ENCODE data around the gene DNMBP.

DNMBP gene

DNA sequence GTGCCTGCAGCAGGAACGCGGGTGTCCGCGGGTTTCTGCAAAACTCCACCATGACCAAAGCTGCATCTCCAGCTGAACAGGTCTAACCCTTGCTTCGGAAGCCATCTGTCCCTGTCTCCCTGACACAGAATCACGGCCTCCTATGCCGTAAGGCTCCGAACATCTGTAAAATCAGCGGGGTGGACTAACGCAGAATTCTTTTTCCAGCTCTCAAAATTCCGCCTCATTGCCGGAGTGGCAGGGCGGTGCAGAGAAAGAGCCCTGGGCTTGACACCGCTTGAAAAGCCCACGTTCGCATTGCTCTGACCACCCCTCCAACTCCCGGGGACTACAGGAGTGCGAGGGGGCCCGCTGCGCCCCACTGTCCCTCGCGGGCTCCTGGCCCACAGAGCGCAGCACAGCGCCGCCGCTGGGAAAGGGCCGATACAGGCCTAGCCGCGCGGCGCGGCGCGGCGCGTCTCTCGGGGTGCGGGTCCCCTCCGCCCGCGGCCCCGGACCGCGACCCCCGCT lies 409 bp downstream of the DNMBP start:
- peak overlapping the region; percentile 72 to 75 for H3K4me3 ChIP-seq (ENCODE audit: low read length in 2 of 2)
- H2AFZ ChIP-seq (ENCODE audit: low read length): peak overlapping the region; percentile 94
- no peaks in the 10 kb centered on the region for H3K9me3 ChIP-seq (replicated peaks in 1 of 2; ENCODE audit: control insufficient read depth in 2 of 2, insufficient read depth in 1 of 2, low read depth in 1 of 2, low read length in 2 of 2)
- H2BK120ac ChIP-seq (ENCODE audit: low read depth, low read length): no peak overlapping the region
- H2BK5ac ChIP-seq (ENCODE audit: low read length): peak overlapping the region; percentile 6
- peaks cover 0 to 8% (median 0%) of the 10 kb centered on the region in 3 experiments for H3K27me3 ChIP-seq (ENCODE audit: control insufficient read depth in 3 of 3, insufficient read depth in 3 of 3, low read depth in 1 of 3, low read length in 3 of 3)
- H3K4me1 ChIP-seq (ENCODE audit: control insufficient read depth in 2 of 2, insufficient read depth in 1 of 2, low read depth in 1 of 2, low read length in 2 of 2): peaks cover 11 to 16% of the 10 kb centered on the region in 2 donors
- H3K4me2 ChIP-seq (ENCODE audit: insufficient read depth, low read length, poor library complexity, severe bottlenecking): peak overlapping the region; percentile 86
- H4K8ac ChIP-seq (ENCODE audit: low read depth, low read length): no peak overlapping the region
- no peaks in the 10 kb centered on the region for H3K79me1 ChIP-seq (ENCODE audit: low read depth, low read length)
- H3K36me3 ChIP-seq (replicated peaks in 1 of 2; ENCODE audit: control insufficient read depth in 2 of 2, insufficient read depth in 2 of 2, low read length in 2 of 2): no peaks in the 10 kb centered on the region
- no peak overlapping the region for H3K23ac ChIP-seq (ENCODE audit: low read depth, low read length, poor library complexity)
- no peak for DNase-seq (ENCODE audit: low spot score)
- no peak overlapping the region for H2BK12ac ChIP-seq (ENCODE audit: low read length)
- WGBS, 2 donors (ENCODE audit: extremely low coverage in 2 of 2, insufficient read length in 2 of 2, insufficient replicate concordance in 1 of 2): no CpG with 5 or more reads among the region's 45 CpGs
- no peak overlapping the region for H3K14ac ChIP-seq (ENCODE audit: low read length)
- no peak overlapping the region for H3K27ac ChIP-seq (replicated peaks; ENCODE audit: low read length)
- H3K4ac ChIP-seq (ENCODE audit: low read length): no peak overlapping the region
- no peak overlapping the region for H2BK15ac ChIP-seq (ENCODE audit: low read length)
- H2AK5ac ChIP-seq (ENCODE audit: low read depth, low read length): no peak overlapping the region
- H3K9ac ChIP-seq (ENCODE audit: low read depth, low read length, poor library complexity): peak overlapping the region; percentile 83
- H4K91ac ChIP-seq (ENCODE audit: low read depth, low read length, poor library complexity): no peak overlapping the region
- peak overlapping the region; percentile 87 for H3K18ac ChIP-seq (ENCODE audit: low read length)

- Histone ChIP-seq H3K27me3 (ENCODE audit: control insufficient read depth in 3 of 3, insufficient read depth in 3 of 3, low read depth in 1 of 3, low read length in 3 of 3) (peaks cover 0 to 4% (median 0%) of the 10 kb centered on the region in 3 experiments), H3K4ac (ENCODE audit: low read length) (no peak overlapping the region), H2AK5ac (ENCODE audit: low read depth, low read length) (no peak overlapping the region), H3K27ac (replicated peaks; ENCODE audit: low read length) (no peak overlapping the region), H3K79me1 (ENCODE audit: low read depth, low read length) (no peaks in the 10 kb centered on the region), H3K4me3 (ENCODE audit: low read length in 2 of 2) (peak overlapping the region; percentile 72 to 75), H3K36me3 (replicated peaks in 1 of 2; ENCODE audit: control insufficient read depth in 2 of 2, insufficient read depth in 2 of 2, low read length in 2 of 2) (no peaks in the 10 kb centered on the region), H3K9ac (ENCODE audit: low read depth, low read length, poor library complexity) (no peak overlapping the region), H3K23ac (ENCODE audit: low read depth, low read length, poor library complexity) (no peak overlapping the region), H2BK15ac (ENCODE audit: low read length) (no peak overlapping the region), H3K4me1 (ENCODE audit: control insufficient read depth in 2 of 2, insufficient read depth in 1 of 2, low read depth in 1 of 2, low read length in 2 of 2) (peaks cover 11 to 16% of the 10 kb centered on the region in 2 donors), H2BK120ac (ENCODE audit: low read depth, low read length) (no peak overlapping the region), H3K9me3 (replicated peaks in 1 of 2; ENCODE audit: control insufficient read depth in 2 of 2, insufficient read depth in 1 of 2, low read depth in 1 of 2, low read length in 2 of 2) (no peaks in the 10 kb centered on the region), H4K91ac (ENCODE audit: low read depth, low read length, poor library complexity) (no peak overlapping the region), H4K8ac (ENCODE audit: low read depth, low read length) (no peak overlapping the region), H3K18ac (ENCODE audit: low read length) (no peak overlapping the region), H3K14ac (ENCODE audit: low read length) (no peak overlapping the region), H2BK12ac (ENCODE audit: low read length) (no peak overlapping the region), H2BK5ac (ENCODE audit: low read length) (no peak overlapping the region), H2AFZ (ENCODE audit: low read length) (peak overlapping the region; percentile 94), H3K4me2 (ENCODE audit: insufficient read depth, low read length, poor library complexity, severe bottlenecking) (peak overlapping the region; percentile 86)
- WGBS, 2 donors (ENCODE audit: extremely low coverage in 2 of 2, insufficient read length in 2 of 2, insufficient replicate concordance in 1 of 2): no CpG with 5 or more reads among the region's 9 CpGs
- DNase-seq (ENCODE audit: low spot score): no peak
These were observed 952 bp downstream of the DNMBP start for GRCh38 chr10:100008708-100009282.

- Histone ChIP-seq H3K27ac (replicated peaks; ENCODE audit: low read length) (no peak overlapping the region), H2BK5ac (ENCODE audit: low read length) (no peak overlapping the region), H3K4ac (ENCODE audit: low read length) (no peak overlapping the region), H2BK120ac (ENCODE audit: low read depth, low read length) (no peak overlapping the region), H3K9me3 (replicated peaks in 1 of 2; ENCODE audit: control insufficient read depth in 2 of 2, insufficient read depth in 1 of 2, low read depth in 1 of 2, low read length in 2 of 2) (no peaks in the 10 kb centered on the region), H2BK15ac (ENCODE audit: low read length) (no peak overlapping the region), H3K14ac (ENCODE audit: low read length) (no peak overlapping the region), H3K9ac (ENCODE audit: low read depth, low read length, poor library complexity) (no peak overlapping the region), H2BK12ac (ENCODE audit: low read length) (no peak overlapping the region), H4K91ac (ENCODE audit: low read depth, low read length, poor library complexity) (no peak overlapping the region), H3K23ac (ENCODE audit: low read depth, low read length, poor library complexity) (no peak overlapping the region), H3K79me1 (ENCODE audit: low read depth, low read length) (no peaks in the 10 kb centered on the region), H2AK5ac (ENCODE audit: low read depth, low read length) (no peak overlapping the region), H3K27me3 (ENCODE audit: control insufficient read depth in 3 of 3, insufficient read depth in 3 of 3, low read depth in 1 of 3, low read length in 3 of 3) (peaks cover 0 to 4% (median 0%) of the 10 kb centered on the region in 3 experiments), H3K4me3 (ENCODE audit: low read length in 2 of 2) (peak overlapping the region in 1 of 2 donors; percentile 72), H4K8ac (ENCODE audit: low read depth, low read length) (no peak overlapping the region), H3K18ac (ENCODE audit: low read length) (no peak overlapping the region), H3K4me2 (ENCODE audit: insufficient read depth, low read length, poor library complexity, severe bottlenecking) (no peak overlapping the region), H2AFZ (ENCODE audit: low read length) (peak overlapping the region; percentile 5), H3K36me3 (replicated peaks in 1 of 2; ENCODE audit: control insufficient read depth in 2 of 2, insufficient read depth in 2 of 2, low read length in 2 of 2) (no peaks in the 10 kb centered on the region), H3K4me1 (ENCODE audit: control insufficient read depth in 2 of 2, insufficient read depth in 1 of 2, low read depth in 1 of 2, low read length in 2 of 2) (peaks cover 11 to 16% of the 10 kb centered on the region in 2 donors)
- DNase-seq (ENCODE audit: low spot score): no peak
- WGBS, 2 donors (ENCODE audit: extremely low coverage in 2 of 2, insufficient read length in 2 of 2, insufficient replicate concordance in 1 of 2): no CpG with 5 or more reads among the region's 6 CpGs
These were observed 1.6 kb downstream of the DNMBP start for GRCh38 chr10:100008142-100008522.

GRCh38 chr10:100007231-100008141 lies 2.3 kb downstream of the DNMBP start:
- Histone ChIP-seq H3K23ac (ENCODE audit: low read depth, low read length, poor library complexity) (peak overlapping the region; percentile 94), H2BK12ac (ENCODE audit: low read length) (peak overlapping the region; percentile 63), H2BK15ac (ENCODE audit: low read length) (no peak overlapping the region), H2AFZ (ENCODE audit: low read length) (no peak overlapping the region), H3K27me3 (ENCODE audit: control insufficient read depth in 3 of 3, insufficient read depth in 3 of 3, low read depth in 1 of 3, low read length in 3 of 3) (peaks cover 0 to 4% (median 0%) of the 10 kb centered on the region in 3 experiments), H3K9ac (ENCODE audit: low read depth, low read length, poor library complexity) (peak overlapping the region; percentile 50), H3K4me2 (ENCODE audit: insufficient read depth, low read length, poor library complexity, severe bottlenecking) (no peak overlapping the region), H3K36me3 (replicated peaks in 1 of 2; ENCODE audit: control insufficient read depth in 2 of 2, insufficient read depth in 2 of 2, low read length in 2 of 2) (no peaks in the 10 kb centered on the region), H3K4ac (ENCODE audit: low read length) (no peak overlapping the region), H4K91ac (ENCODE audit: low read depth, low read length, poor library complexity) (no peak overlapping the region), H3K4me1 (ENCODE audit: control insufficient read depth in 2 of 2, insufficient read depth in 1 of 2, low read depth in 1 of 2, low read length in 2 of 2) (peaks cover 11 to 16% of the 10 kb centered on the region in 2 donors), H4K8ac (ENCODE audit: low read depth, low read length) (no peak overlapping the region), H3K27ac (replicated peaks; ENCODE audit: low read length) (no peak overlapping the region), H2BK5ac (ENCODE audit: low read length) (no peak overlapping the region), H3K9me3 (replicated peaks in 1 of 2; ENCODE audit: control insufficient read depth in 2 of 2, insufficient read depth in 1 of 2, low read depth in 1 of 2, low read length in 2 of 2) (no peaks in the 10 kb centered on the region), H3K79me1 (ENCODE audit: low read depth, low read length) (no peaks in the 10 kb centered on the region), H3K18ac (ENCODE audit: low read length) (peak overlapping the region; percentile 52), H3K4me3 (ENCODE audit: low read length in 2 of 2) (peak overlapping the region in 1 of 2 donors; percentile 72), H3K14ac (ENCODE audit: low read length) (no peak overlapping the region), H2AK5ac (ENCODE audit: low read depth, low read length) (no peak overlapping the region), H2BK120ac (ENCODE audit: low read depth, low read length) (no peak overlapping the region)
- no peak for DNase-seq (ENCODE audit: low spot score)
- WGBS, 2 donors (ENCODE audit: extremely low coverage in 2 of 2, insufficient read length in 2 of 2, insufficient replicate concordance in 1 of 2): no CpG with 5 or more reads among the region's 10 CpGs

All from neuronal stem cell (in vitro differentiated cells).